ENCODE data around the gene WDR27.
A peak's percentile ranks its signal among the peaks of the same experiment; 100 is the strongest.

Gene WDR27

DNA sequence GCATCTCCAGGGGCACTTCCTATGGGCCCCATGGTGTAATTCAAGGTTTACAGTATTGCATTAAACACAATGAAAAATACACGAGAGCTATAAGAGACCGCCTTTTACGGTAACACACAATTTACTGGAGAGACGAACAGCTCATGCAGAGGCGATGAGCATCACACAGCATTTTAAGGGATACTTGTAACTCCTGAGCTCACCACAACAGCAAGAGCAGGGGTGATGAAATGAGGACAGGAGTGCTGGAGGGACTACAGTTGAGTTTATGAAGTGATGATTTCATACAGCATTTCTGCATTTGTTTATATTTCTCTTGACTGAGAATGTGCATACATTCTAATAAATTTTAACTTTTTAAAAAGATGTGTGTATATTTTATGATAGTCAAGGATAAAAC lies 113.9 kb downstream of the WDR27 start:
- H3K27ac ChIP-seq (ENCODE audit: low read depth, low read length, poor library complexity, severe bottlenecking), result no peak overlapping the region
- H3K36me3 ChIP-seq (ENCODE audit: insufficient read depth, low read length), result no peaks in the 10 kb centered on the region
- peaks cover 34% of the 10 kb centered on the region for H3K4me1 ChIP-seq (ENCODE audit: insufficient read depth, low read length, severe bottlenecking)
- no peak for TF ChIP-seq EZH2 (IDR thresholded peaks at IDR 0.05; ENCODE audit: borderline replicate concordance, low read length)
- TF ChIP-seq, protein P1, sequence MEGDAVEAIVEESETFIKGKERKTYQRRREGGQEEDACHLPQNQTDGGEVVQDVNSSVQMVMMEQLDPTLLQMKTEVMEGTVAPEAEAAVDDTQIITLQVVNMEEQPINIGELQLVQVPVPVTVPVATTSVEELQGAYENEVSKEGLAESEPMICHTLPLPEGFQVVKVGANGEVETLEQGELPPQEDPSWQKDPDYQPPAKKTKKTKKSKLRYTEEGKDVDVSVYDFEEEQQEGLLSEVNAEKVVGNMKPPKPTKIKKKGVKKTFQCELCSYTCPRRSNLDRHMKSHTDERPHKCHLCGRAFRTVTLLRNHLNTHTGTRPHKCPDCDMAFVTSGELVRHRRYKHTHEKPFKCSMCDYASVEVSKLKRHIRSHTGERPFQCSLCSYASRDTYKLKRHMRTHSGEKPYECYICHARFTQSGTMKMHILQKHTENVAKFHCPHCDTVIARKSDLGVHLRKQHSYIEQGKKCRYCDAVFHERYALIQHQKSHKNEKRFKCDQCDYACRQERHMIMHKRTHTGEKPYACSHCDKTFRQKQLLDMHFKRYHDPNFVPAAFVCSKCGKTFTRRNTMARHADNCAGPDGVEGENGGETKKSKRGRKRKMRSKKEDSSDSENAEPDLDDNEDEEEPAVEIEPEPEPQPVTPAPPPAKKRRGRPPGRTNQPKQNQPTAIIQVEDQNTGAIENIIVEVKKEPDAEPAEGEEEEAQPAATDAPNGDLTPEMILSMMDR (IDR thresholded peaks at IDR 0.05; ENCODE audit: low read length), result no peak
- H3K9ac ChIP-seq (ENCODE audit: low read length), result no peak overlapping the region
- no peak overlapping the region for H2AFZ ChIP-seq (ENCODE audit: low read length)
- no peaks in the 10 kb centered on the region for H3K27me3 ChIP-seq (ENCODE audit: insufficient read depth, low read length)
- no peak overlapping the region for H3K4me2 ChIP-seq (ENCODE audit: low read length)
- H3K9me2 ChIP-seq (ENCODE audit: low read depth, low read length), result no peaks in the 10 kb centered on the region
- no peak overlapping the region for H3K4me3 ChIP-seq (ENCODE audit: low read depth, low read length, poor library complexity, severe bottlenecking)
- no peaks in the 10 kb centered on the region for H4K20me1 ChIP-seq (ENCODE audit: insufficient read depth, low read length)
- no peaks in the 10 kb centered on the region for H3K79me2 ChIP-seq (ENCODE audit: insufficient read depth, low read length)
- H3K9me3 ChIP-seq (ENCODE audit: low read length), result 0 out of 2 replicates have a peak, but pooled peaks cover 2% of the 10 kb centered on the region
- H3F3A ChIP-seq (ENCODE audit: insufficient read depth, low read length), result no peaks in the 10 kb centered on the region

DNA sequence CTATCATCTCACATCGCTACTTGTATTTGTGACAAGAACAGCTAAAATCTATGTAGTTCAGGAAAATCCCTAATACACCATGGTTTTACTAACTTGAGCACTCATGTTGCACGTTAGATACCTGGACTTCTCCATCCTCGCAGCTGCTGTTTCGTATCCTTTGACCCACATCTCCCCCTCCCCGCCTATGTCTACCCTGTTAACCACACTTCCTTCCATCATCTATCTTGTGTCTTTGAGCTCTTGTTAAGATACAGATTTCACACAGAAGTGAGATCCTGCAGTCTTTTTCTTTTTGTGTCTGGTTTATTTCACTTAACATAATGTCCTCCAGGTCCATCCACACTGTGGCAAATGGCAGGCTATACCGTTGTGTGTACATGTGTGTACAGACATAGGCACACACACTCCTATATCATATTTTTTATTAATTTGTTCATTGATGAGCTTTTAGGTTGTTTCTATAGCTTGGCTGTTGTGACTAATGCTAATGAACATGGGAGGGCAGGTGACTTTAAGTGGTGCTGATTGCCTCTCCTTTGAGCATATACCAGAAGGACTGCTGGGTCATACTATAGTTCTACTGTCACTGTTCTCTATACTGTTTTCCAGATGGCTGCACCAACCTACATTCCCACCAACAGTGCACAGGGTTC lies 117.8 kb downstream of the WDR27 start:
- Histone ChIP-seq H4K20me1 (ENCODE audit: insufficient read depth, low read length) (no peaks in the 10 kb centered on the region), H3K27ac (ENCODE audit: low read depth, low read length, poor library complexity, severe bottlenecking) (peak overlapping the region; percentile 42), H3F3A (ENCODE audit: insufficient read depth, low read length) (no peaks in the 10 kb centered on the region), H3K9me3 (ENCODE audit: low read length) (0 out of 2 replicates have a peak, but pooled peaks cover 2% of the 10 kb centered on the region), H3K79me2 (ENCODE audit: insufficient read depth, low read length) (no peaks in the 10 kb centered on the region), H3K4me1 (ENCODE audit: insufficient read depth, low read length, severe bottlenecking) (peaks cover 15% of the 10 kb centered on the region), H3K9me2 (ENCODE audit: low read depth, low read length) (no peaks in the 10 kb centered on the region), H3K36me3 (ENCODE audit: insufficient read depth, low read length) (peaks cover 5% of the 10 kb centered on the region), H3K9ac (ENCODE audit: low read length) (no peak overlapping the region), H2AFZ (ENCODE audit: low read length) (no peak overlapping the region), H3K4me3 (ENCODE audit: low read depth, low read length, poor library complexity, severe bottlenecking) (no peak overlapping the region), H3K4me2 (ENCODE audit: low read length) (peak overlapping the region; percentile 31; the same call in 1 of the 2 replicates), H3K27me3 (ENCODE audit: insufficient read depth, low read length) (no peaks in the 10 kb centered on the region)
- TF ChIP-seq EZH2 (IDR thresholded peaks at IDR 0.05; ENCODE audit: borderline replicate concordance, low read length), result no peak
- TF ChIP-seq, protein P1 (IDR thresholded peaks at IDR 0.05; ENCODE audit: low read length), result no peak

DNA sequence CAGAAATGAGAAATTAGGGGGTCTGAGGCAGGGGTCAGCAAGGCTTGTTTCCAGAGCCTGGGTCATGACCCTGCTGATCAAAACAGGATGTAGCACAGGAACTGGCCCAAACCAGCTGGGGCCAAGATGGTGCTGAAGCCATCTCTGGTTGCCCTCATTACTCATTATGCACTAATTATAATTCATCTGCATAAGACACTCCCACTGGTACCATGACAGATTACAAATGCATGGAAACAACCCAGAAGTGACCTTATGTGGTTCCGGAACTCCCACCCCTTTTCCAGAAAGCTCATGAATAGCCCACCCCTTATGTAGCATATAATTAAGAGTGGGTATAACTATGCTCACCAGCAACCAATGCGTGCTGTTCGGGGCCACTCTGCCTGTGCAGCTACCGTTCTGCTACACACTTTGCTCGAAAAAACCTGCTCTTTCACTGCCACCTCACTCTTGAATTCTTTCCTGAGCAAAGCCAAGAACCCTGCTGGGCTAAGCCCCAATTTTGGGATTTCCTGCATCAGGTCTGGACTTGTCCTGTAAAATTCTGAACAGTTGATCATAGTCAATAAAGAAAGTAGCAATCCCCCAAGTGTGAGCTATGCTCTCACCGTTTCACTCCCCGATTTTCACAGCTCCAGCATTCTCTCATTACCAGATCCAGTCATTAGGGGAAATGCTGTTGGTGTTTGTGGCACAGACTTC lies 122.3 kb downstream of the WDR27 start:
- Histone ChIP-seq H3K27me3 (ENCODE audit: insufficient read depth, low read length) (no peaks in the 10 kb centered on the region), H3K9me2 (ENCODE audit: low read depth, low read length) (no peaks in the 10 kb centered on the region), H3K27ac (ENCODE audit: low read depth, low read length, poor library complexity, severe bottlenecking) (no peak overlapping the region), H3F3A (ENCODE audit: insufficient read depth, low read length) (no peaks in the 10 kb centered on the region), H3K79me2 (ENCODE audit: insufficient read depth, low read length) (no peaks in the 10 kb centered on the region), H3K4me3 (ENCODE audit: low read depth, low read length, poor library complexity, severe bottlenecking) (no peak overlapping the region), H3K36me3 (ENCODE audit: insufficient read depth, low read length) (peaks cover 5% of the 10 kb centered on the region), H3K9ac (ENCODE audit: low read length) (no peak overlapping the region), H2AFZ (ENCODE audit: low read length) (no peak overlapping the region), H3K4me1 (ENCODE audit: insufficient read depth, low read length, severe bottlenecking) (peaks cover 11% of the 10 kb centered on the region), H3K4me2 (ENCODE audit: low read length) (no peak overlapping the region), H3K9me3 (ENCODE audit: low read length) (no peaks in the 10 kb centered on the region), H4K20me1 (ENCODE audit: insufficient read depth, low read length) (no peaks in the 10 kb centered on the region)
- TF ChIP-seq, protein P1 (IDR thresholded peaks at IDR 0.05; ENCODE audit: low read length), result no peak
- no peak for TF ChIP-seq EZH2 (IDR thresholded peaks at IDR 0.05; ENCODE audit: borderline replicate concordance, low read length)
